ENCODE data around the gene RPP40.

Gene RPP40

DNA sequence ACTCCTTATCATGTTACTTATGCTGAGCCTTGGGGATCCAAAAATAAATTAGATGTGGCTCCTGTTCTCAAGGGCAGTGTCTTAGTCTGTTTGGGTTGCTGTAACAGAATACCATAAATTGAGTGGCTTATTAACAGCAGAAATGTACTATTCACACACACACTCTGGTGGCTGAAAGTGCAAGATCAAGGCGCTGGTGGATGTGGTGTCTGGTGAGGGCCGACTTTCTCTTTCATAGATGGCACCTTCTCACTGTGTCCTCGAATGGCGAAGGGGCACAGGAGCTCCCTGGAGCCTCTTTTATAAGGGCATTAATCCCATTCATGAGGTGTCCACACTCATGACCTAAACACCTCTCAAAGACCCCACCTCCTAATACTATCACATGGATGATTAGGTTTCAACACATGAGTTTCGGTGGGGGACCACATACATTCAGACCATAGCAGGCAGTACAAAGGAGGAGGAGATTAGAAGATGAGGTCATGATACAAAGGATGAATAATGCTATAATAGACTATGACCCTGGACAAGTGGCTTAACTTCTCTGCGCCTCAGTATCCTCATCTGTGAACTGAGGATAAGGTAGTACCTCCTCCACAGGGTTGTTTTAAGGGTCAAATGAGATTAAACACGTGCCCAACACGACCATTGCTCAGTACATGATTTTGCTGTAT, 34.1 kb downstream of the RPP40 start:
- DNase-seq, result no peak

DNA sequence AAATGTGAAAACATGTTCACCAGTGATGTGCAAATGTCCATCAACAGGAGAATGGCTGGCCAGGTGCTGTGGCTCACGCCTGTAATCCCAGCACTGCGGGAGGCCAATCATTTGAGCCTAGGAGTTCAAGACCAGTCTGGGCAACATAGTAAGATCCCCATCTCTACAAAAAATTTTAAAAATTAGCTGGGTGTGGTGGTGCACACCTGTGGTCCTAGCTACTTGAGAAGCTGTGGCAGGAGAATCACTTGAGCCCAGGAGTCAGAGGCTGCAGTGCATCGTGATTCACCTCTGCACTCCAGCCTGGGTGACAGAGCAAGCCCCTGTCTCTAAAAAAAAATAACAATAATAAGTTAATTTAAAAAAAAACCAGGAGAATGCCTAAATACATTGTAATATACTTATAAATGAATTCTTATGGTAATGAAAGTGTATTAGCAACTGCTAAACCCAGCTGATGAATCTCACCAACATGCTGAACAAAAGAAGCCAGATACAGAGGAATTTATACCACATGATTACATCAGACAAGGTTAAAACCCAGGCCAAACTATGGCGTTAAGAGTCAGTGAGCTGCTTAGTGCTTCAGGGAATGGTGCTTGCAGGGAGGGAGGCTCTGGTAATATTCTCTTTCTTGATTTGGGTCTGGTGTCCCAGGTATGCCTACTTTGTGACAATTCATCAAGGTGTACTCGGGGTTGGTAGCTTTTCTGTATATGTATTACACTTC, 36.4 kb downstream of the RPP40 start:
- no peak for DNase-seq

DNA sequence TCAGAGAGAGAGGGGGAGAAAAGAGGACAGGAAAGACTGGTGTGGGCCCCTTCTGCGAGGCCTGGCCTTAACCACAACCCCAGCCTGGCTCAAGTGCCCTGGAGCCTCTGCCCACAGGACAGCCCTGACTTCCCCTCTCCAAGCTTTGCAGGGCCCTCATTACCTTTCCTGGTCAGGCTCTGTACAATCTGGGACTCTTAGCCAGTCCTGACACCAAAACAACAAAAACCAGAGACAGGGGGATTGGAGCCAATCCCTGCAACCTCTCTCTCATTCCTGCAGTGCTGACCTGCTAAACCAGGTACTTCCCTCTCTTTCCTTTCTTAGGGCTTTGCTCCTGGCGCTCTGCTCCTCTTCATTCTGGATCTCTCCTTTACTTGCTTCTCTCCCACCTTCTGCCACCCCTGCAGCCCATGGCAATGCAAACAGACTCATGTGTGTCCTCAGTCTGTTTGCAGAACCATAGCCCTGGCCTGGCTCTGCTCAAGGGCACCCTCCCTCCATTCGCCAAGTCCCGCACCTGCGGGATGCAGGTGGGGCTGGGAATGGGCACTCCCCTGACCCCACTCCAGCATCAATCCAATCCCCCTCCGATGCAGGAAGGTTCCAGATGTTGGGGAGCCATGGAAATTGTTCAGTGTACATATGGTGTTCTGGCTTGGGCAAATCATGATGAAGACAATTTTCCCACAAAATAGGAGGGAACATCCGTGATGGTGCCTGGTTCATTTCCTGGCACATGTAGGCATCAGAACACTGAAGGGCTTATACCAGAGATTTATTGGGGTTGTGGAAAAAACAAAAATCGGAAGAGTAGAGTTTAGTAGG, 38.1 kb downstream of the RPP40 start:
- no peak for DNase-seq

DNA sequence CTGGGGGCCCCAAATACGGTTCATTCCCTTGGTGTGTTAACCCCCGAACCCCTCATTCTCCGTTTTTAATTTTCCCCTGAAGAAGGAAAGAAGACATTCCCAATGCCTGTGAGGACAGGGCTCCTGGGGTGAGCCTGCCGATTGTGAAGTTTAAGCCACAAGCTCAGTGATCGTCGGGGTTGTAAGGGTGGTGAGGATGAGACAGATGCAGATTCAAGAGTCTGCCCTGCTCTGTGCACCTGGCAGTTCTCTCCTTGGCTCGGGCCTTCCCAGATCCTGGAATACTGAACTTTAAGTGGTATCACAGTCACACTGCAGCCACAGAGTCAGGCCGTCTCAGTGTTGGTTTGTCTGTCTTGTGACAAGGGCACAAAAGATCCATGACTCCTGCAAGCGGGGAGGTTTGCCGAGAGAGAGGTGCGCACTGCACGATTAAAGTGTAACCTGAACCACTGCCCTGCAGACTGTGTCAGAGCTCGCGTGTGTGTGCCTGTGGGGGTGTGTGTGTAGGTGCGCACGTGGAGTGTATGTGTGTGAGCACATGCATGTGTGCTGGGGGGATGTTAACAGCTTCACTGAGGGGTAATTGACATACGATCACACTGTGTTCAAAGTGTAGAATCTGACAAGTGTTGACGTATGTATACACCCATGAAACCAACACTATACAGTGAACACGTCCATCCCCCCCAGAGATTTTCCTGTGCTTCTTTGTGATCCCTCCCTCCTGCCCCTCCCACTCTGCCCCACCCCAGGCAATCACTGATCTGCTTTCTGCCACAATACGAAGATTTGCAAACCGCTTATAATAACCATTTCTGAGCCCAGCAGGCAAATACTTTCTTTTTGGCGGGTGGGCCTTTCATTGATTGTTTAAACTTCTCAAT, 38.9 kb downstream of the RPP40 start:
- DNase-seq, result no peak

DNA sequence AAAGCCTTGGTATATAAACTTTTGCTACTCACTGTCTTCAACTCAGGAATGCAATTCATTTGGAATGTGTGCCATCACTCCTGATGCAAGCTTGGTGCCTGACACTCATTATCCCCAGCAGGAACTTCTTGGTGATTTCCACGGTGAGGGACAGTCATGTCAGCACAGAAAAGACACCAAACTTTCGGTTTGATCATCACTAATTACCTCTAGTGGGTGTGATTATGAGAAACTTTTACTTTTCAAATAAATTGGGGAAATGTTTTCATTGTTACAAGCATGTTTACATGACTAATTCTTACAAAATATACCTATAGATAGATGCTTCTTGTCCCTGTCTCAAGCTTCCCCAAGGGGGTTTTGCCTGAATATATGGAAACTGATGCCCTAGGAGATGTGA, 40.9 kb downstream of the RPP40 start:
- DNase-seq, result no peak

DNA sequence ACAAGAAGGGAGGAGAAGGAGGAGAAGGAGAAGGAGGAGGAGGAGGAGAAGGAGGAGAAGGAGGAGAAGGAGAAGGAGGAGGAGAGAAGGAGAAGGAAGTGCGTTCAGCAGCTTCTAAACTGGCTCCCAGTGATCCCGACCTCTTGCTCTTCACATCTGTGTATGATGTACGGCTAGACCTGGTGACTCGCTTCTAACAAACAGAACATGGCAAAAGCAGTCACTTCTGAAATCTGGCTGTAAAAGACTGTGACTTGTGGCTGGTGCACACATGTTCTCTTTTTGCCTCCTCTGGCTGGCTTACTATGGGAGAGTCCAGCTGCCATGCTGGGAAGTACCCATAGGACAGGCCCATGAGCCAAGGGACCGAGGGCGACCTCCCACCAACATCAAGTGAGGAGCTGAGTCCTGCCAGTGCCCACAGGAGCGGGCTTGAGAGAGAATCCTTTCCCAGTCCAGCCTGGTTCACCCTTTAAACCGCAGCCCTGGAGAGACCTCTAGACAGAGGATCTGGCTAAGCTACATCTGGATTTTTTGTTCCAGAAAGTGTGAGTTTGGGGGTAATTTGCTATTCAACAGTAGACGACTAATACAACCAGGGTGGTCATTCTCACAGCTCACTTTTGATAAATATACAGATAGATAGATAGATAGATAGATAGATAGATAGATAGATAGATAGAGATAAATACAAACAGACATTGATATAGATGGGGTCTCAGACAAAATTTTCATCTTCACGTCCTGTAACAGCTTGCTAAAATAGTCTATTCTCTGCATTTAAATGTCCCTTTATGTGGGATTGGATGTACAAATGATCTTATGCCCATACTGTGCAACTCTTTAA, 42.3 kb downstream of the RPP40 start:
- no peak for DNase-seq

DNA sequence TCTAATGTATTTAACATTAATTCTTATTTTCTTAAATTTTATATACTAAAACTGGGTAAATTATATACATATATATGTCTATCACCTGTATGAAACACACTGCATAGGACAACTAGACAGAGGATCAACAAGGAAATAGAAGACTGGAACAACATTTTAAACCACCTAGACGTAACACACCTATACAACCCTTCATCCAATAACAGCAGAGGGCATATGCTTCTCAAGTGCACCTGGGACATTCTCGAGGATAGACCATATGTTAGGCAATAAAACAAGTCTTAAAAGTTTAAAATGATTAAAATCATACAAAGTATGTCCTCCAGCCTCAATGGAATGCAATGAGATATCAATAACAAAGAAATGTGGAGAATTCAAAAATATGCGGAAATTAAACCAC, 45.2 kb downstream of the RPP40 start:
- DNase-seq, result no peak

DNA sequence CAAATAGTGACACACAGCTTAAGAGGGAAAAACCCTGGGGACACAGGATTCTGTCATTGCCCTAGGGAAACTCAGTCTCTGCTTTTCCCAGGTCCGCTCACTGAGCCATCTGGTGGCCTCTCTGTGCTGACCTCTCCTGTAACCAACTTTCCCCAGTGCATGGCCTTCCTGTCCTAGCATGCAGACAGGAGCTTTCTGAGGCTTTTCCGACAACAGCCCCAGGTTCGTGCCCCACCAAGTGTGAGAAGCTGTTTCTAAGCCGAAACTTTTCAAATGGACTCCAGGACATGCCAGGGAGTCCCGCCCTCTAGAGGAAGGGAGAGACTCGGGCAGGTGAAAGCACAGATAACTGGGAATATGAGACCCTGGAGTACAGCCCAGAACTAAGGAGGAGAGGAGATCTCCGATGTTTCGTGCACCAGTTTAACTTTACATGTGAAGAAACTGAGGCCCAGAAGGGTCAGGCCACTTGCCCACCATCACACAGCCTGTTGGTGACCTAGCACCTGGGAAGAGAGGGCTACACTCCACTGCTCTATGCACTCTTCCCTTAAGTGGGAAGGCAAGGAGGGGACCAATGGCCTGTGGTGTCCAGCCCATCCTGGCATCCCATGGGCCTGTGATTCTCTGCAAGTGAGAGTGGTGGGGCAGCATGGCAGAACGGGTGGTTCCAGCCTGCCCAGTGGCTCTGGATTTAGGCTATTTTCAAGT, 46.2 kb downstream of the RPP40 start:
- DNase-seq, result no peak

DNA sequence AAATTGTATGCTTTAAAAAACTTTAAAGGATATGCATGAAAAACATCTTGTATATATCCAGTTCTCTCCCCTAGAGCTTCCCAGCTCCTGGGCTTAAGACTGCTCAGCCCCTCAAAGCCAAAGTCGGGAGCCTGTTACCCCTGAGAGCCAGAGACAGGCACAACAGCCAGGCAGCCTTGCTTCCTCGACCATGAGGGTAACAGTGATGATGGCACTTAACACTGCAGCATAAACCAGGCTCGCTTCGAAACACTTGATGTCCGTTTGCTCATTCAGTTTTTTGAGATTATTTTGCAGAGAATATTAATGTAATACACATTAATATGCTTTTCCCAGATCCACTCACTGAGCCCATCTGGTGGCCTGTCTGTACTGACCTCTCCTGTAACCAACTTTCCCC, 47.2 kb downstream of the RPP40 start:
- DNase-seq, result no peak

DNA sequence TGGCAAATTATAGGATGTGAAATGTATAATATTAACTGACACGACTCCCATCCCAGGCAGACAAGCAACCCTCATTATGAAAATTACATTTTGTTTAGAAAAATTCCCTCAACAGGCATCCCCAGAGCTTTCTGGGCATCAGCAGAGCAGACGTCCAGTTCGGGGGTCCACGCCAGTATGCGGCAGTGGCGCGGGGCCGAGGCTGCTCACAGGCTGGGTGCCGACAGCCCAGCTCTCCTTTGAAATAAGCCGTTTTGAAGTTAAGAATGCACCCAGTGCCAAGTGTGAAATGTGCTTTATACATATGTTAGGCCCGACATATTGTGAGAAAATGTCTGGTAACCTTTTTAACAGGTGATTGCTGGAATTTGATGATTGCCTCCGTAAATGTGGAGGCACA, 50.4 kb downstream of the RPP40 start:
- DNase-seq, result no peak

DNA sequence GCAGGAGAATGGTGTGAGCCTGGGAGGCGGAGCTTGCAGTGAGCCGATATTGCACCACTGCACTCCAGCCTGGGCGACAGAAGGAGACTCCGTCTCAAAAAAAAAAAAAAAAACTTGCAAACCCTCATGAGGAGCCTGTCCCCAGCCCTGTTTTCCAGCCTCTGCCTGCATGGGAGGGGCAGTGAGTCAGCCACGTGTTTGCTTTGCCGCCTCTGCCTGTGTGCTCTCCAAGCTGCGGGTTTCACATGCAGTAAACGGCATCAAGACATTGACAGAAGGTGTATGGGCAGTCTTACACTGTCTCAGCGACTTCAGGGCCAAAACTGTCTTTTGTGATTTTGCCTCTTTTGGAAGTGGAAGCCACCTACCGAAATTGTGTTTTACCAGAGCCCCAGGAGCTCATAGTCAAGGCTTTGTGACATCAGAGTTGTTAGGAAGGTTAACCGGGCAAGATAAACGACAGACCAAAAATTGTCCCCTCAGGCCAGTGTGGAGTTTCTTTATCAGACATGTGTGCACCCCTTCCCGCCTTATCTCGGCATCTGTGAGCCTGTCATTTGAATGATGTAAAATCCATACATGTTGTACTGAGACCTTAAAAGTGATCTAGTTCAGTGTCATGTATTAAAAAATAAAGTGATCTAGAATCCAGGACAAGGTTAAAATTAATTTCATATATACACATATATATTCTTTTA, 52.9 kb downstream of the RPP40 start:
- DNase-seq, result no peak

DNA sequence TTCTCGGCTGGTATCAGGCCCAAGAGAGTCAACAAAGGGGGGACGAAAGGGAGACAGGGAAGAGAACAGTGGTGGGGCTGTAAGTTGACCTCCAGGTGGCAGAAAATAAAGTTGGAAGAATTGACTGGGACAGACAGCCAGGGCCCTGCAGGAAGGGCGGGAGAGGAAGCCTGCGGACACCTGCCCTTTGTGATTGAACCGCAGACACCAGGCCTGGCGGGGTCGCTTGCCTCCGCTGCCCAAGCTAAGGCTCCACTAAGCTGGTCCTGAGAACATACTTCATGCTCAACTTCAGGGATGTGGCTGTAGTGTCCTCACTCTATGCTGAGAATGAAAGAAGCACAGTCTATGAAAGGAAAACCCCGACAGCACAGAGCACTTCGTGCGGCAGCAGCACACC, 53.8 kb downstream of the RPP40 start:
- DNase-seq, result no peak

DNA sequence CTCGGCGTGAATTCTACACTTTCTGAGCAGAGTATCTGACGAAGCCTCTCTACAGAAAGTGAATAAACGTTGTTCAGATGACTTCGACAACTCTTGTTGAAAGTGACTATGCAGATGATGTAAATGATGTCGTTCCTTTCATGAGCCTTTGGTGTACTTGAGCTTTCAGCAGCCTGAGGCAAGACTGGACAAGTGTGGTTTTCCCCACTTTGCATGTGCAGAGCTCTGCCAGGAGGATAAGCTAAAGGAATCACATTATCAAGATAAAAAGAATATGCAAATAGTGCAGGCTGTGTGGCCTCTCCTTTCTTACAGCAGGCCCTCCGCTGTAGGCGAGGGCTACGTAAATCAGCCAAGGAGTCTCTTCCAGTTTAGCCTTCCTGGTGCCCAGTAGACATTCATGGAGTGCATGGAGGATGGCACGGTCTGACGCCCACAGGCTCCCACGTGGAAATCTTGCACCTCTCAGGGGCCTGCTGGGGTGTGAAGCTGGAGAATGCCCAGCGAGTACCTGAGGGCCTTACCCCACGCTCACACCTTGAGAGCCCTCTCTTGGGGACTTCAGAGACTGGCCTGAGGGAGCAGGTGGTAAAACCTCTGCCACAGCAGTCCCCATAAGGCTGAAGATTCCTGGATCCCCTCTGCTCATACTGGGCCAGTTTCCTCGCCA, 54.9 kb downstream of the RPP40 start:
- DNase-seq, result no peak

DNA sequence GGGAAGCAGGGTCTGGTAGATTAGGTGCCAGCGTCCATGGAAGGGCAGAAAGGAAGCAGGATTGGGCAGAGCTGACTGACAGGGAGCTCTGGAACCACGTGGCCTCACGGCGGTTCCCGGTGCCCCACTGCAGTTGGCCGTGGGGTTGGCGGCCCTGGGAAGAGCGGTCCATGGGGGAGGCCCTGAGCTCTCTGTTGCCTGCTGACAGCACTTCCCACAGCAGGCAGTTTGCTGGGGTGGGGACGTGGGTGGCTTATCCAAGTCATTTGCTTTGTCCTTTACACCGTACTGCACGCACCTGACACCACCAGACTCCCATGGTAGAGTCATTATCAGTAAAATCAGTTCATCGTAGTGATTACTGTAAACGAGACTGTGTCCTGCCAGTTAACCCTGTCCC, 56.1 kb downstream of the RPP40 start:
- no peak for DNase-seq

DNA sequence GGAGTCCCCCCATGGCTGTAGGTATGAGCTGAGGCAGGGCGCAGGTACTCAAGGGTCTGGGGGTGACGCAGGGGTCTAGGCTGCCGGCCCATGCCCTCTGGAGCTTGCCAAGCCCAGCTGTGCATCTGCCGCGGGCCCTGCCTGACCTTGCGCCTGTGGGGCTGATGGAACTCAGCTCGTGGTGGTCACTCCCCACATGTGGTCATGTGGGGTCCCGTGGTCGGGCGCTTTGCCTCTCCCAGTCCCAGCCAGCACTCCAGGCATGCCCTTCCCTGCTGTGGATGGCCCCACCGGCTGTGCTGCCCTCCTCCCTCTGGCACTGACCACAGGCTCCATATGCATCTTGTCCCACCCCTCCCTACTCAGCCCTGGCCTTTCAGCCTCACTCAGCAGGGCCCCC, 57.3 kb downstream of the RPP40 start:
- DNase-seq, result no peak

All from NCI-H2227 treated with DMSO at 0.1 percent for 48 hours (cell line).